Keratinocyte (primary cell): ENCODE measurements around the gene GOLGA7B. TPM values are rescaled to one million over a fixed set of nuclear protein-coding genes. Genes with fewer than 3 reads are reported as not detected.

ENCODE experiments used
- DNase-seq: peaks from one replicate; pipeline ENCODE4 v3.0.0-alpha.2; 2011; ENCODE audit warnings: low read depth, missing footprints, low spot score
- FAIRE-seq: peaks from 2 replicates; lab custom pipeline; 2011; peaks lifted over from hg19 to GRCh38; lab: Jason Lieb, UNC
- H2AFZ ChIP-seq: 2 replicates; pipeline ENCODE4 v1.6.0; 2012; ENCODE audit warnings: low read length, control low read depth, inconsistent platforms; ENCODE audit not compliant: control insufficient read depth
- H3K27ac ChIP-seq: 2 replicates; pipeline ENCODE4 v1.5.1; 2011; ENCODE audit warnings: low read length; ENCODE audit not compliant: control insufficient read depth, insufficient read depth
- H3K27me3 ChIP-seq: 3 replicates; pipeline ENCODE4 v1.6.0; 2011; ENCODE audit warnings: low read length; ENCODE audit not compliant: control insufficient read depth, insufficient read depth; ENCODE audit errors: extremely low read depth
- H3K36me3 ChIP-seq, 2 experiments: 2 replicates in 1 of 2; 3 replicates in 1 of 2; pipeline ENCODE4 v1.5.1; 2011; ENCODE audit warnings: low read length in 2 of 2, mild to moderate bottlenecking in 1 of 2; ENCODE audit not compliant: control insufficient read depth in 2 of 2, insufficient read depth in 2 of 2; ENCODE audit errors: extremely low read depth in 1 of 2
- H3K4me1 ChIP-seq: 3 replicates; pipeline ENCODE4 v1.5.1; 2011; ENCODE audit warnings: low read length; ENCODE audit not compliant: control insufficient read depth, insufficient read depth; ENCODE audit errors: extremely low read depth
- H3K4me2 ChIP-seq: 3 replicates; pipeline ENCODE4 v1.6.0; 2011; ENCODE audit warnings: low read depth, low read length; ENCODE audit not compliant: control insufficient read depth, insufficient read depth; ENCODE audit errors: extremely low read depth
- H3K4me3 ChIP-seq, 3 experiments: fragments of 200-600 bp in 1 of 3; sonication (generic) in 1 of 3; 2 replicates in 2 of 3; 3 replicates in 1 of 3; pipeline ENCODE4 v1.5.1; 2011 to 2016; ENCODE audit warnings: low read length in 3 of 3, mild to moderate bottlenecking in 3 of 3, control low read depth in 2 of 3, inconsistent platforms in 1 of 3, low read depth in 1 of 3, mixed read lengths in 1 of 3, mixed run types in 1 of 3, moderate library complexity in 1 of 3; ENCODE audit not compliant: control insufficient read depth in 2 of 3, insufficient read depth in 2 of 3; ENCODE audit errors: extremely low read depth in 1 of 3
- H3K79me2 ChIP-seq: 2 replicates; pipeline ENCODE4 v1.6.0; 2012; ENCODE audit warnings: low read length; ENCODE audit not compliant: control insufficient read depth, insufficient read depth
- H3K9ac ChIP-seq: 3 replicates; pipeline ENCODE4 v1.6.0; 2011; ENCODE audit warnings: low read length; ENCODE audit not compliant: control insufficient read depth, insufficient read depth; ENCODE audit errors: extremely low read depth
- H3K9me1 ChIP-seq: 3 replicates; pipeline ENCODE4 v1.6.0; 2011; ENCODE audit warnings: low read length; ENCODE audit not compliant: control insufficient read depth, insufficient read depth; ENCODE audit errors: extremely low read depth
- H3K9me3 ChIP-seq: 2 replicates; pipeline ENCODE4 v1.5.1; 2012; ENCODE audit warnings: low read depth, low read length; ENCODE audit not compliant: control insufficient read depth
- H4K20me1 ChIP-seq: 3 replicates; pipeline ENCODE4 v1.6.0; 2011; ENCODE audit warnings: low read length; ENCODE audit not compliant: control insufficient read depth, insufficient read depth; ENCODE audit errors: extremely low read depth
- EZH2 ChIP-seq: IDR thresholded peaks from one replicate; pipeline ENCODE4 v1.6.1; 2012; ENCODE audit warnings: inconsistent platforms, mild to moderate bottlenecking, low read length, moderate library complexity
- dilution Hi-C: fragments of 300-500 bp; cut with MboI; formaldehyde crosslinking; loops from one replicate; pipeline ENCODE4 v1.7.0; 2020; ENCODE audit warnings: low sequenced_read_pairs; ENCODE audit not compliant: extremely low pct_ligation_motif_present
- polyA plus RNA-seq, 5 experiments: library from polyadenylated mRNA; depleted of rRNA in 3 of 5; stranded (reverse) in 3 of 5; stranded (forward) in 1 of 5; unstranded in 1 of 5; fragments of >200 nt; gene quantifications; 1 replicate in 1 of 5; 2 replicates in 3 of 5; 3 replicates in 1 of 5; pipeline versions ENCODE4 v1.2.1 to v1.2.3, GENCODE V29; 2011 to 2012; ENCODE audit warnings: missing spikeins in 2 of 5, low read depth in 1 of 5, low replicate concordance in 1 of 5
- TF ChIP-seq, protein P1 (sequence below), 3 experiments: IDR thresholded peaks in 1 of 3; conservative IDR thresholded peaks in 1 of 3; optimal IDR thresholded peaks in 1 of 3; 2 replicates in 2 of 3; 3 replicates in 1 of 3; pipeline versions ENCODE3 to v1.5.1; 2011; ENCODE audit warnings: low read length in 3 of 3, mild to moderate bottlenecking in 3 of 3, moderate library complexity in 2 of 3, control low read depth in 1 of 3, inconsistent platforms in 1 of 3; ENCODE audit not compliant: insufficient read depth in 2 of 3; ENCODE audit errors: extremely low read depth in 1 of 3

GOLGA7B gene
- polyA plus RNA-seq, 1 donor (not counting 4 experiments of a cell fraction or from before 2014, with no cell fraction given): 4.9 TPM

DNA sequence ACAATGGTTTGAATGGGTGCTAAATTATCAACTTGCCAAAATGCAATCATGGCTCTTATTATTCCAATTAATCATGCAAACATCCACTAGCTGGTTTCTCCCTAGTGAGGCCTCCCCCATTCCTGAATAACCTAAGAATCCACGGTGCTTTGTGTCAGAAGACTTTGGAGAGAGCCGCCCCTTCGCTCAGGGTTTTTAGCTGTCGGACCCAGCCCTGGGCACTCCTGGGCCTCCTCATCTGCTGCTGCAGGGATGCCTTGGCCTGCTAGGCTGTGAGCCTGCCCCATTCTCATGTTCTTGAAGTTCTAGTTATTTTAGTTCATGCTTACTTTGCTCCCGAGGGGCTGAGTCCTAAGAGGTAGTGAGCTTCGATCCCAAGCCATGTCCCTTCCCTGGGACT lies 43.7 kb upstream of the GOLGA7B start:
- DNase-seq (no peak), FAIRE-seq (no peak)
- Histone ChIP-seq H3K4me2 (no peak overlapping the region), H3K9ac (no peak overlapping the region), H3K27ac (no peak overlapping the region), H2AFZ (no peak overlapping the region), H3K9me1 (no peaks in the 10 kb centered on the region), H3K27me3 (no peaks in the 10 kb centered on the region), H3K36me3 (no peaks in the 10 kb centered on the region), H3K9me3 (no peaks in the 10 kb centered on the region), H4K20me1 (no peaks in the 10 kb centered on the region), H3K4me3 (no peak overlapping the region), H3K79me2 (no peaks in the 10 kb centered on the region), H3K4me1 (peaks cover 8% of the 10 kb centered on the region)
- TF ChIP-seq EZH2: no peak
- TF ChIP-seq, protein P1, sequence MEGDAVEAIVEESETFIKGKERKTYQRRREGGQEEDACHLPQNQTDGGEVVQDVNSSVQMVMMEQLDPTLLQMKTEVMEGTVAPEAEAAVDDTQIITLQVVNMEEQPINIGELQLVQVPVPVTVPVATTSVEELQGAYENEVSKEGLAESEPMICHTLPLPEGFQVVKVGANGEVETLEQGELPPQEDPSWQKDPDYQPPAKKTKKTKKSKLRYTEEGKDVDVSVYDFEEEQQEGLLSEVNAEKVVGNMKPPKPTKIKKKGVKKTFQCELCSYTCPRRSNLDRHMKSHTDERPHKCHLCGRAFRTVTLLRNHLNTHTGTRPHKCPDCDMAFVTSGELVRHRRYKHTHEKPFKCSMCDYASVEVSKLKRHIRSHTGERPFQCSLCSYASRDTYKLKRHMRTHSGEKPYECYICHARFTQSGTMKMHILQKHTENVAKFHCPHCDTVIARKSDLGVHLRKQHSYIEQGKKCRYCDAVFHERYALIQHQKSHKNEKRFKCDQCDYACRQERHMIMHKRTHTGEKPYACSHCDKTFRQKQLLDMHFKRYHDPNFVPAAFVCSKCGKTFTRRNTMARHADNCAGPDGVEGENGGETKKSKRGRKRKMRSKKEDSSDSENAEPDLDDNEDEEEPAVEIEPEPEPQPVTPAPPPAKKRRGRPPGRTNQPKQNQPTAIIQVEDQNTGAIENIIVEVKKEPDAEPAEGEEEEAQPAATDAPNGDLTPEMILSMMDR (optimal IDR thresholded peaks at IDR 0.05 in 1 of 3, IDR thresholded peaks at IDR 0.05 in 1 of 3, conservative IDR thresholded peaks at IDR 0.05 in 1 of 3; ENCODE audit: extremely low read depth in 1 of 3, insufficient read depth in 2 of 3, low read length in 3 of 3): no peak
- dilution Hi-C loops: no loop called here

DNA sequence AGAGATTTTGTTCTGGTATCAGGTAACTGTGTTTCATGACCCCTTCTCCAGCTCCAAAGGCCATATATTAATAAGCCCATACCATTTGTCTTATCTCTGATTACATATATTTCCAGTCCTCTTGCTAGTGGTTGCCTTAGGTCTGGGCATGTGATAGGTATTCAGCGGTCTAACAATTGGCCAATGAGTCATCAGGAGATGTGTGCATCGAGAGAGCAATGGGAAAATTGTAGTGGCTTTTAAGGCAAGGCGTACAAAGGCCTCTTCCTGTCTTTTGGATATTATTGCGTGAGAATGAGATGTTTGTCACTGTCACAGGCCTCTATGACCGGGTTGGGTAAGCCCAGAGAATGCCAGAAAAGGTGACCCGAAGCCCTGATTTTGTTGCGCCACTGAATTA lies 39.2 kb upstream of the GOLGA7B start:
- DNase-seq: no peak
- peak; percentile 87 for FAIRE-seq
- dilution Hi-C loops: no loop called here
- Histone ChIP-seq H3K27me3 (no peaks in the 10 kb centered on the region), H3K4me3 (no peak overlapping the region), H3K9me3 (no peaks in the 10 kb centered on the region), H3K9me1 (no peaks in the 10 kb centered on the region), H3K36me3 (no peaks in the 10 kb centered on the region), H3K9ac (no peak overlapping the region), H3K4me2 (peak overlapping the region; percentile 14), H3K27ac (peak overlapping the region; percentile 17), H4K20me1 (no peaks in the 10 kb centered on the region), H3K79me2 (no peaks in the 10 kb centered on the region), H2AFZ (no peak overlapping the region), H3K4me1 (peaks cover 8% of the 10 kb centered on the region)
- no peak for TF ChIP-seq EZH2
- TF ChIP-seq, protein P1 (optimal IDR thresholded peaks at IDR 0.05 in 1 of 3, IDR thresholded peaks at IDR 0.05 in 1 of 3, conservative IDR thresholded peaks at IDR 0.05 in 1 of 3; ENCODE audit: extremely low read depth in 1 of 3, insufficient read depth in 2 of 3, low read length in 3 of 3): no peak
